IPS-18c (cell line): ENCODE measurements around the gene ADCY9.
"Not testable (repeated sequence)": the region's sequence is repeated elsewhere in the genome, so short reads cannot be mapped to it uniquely, and the experiment has no call there.

Experiments
- H3K4me3 ChIP-seq: 2 replicates; pipeline ENCODE4 v1.7.0; 2013; ENCODE audit warnings: low read depth, mild to moderate bottlenecking, low read length, moderate library complexity; ENCODE audit not compliant: insufficient read depth
- H3K9me3 ChIP-seq: one replicate; pipeline ENCODE4 v1.6.1; 2013; ENCODE audit warnings: mild to moderate bottlenecking, low read length, moderate library complexity; ENCODE audit not compliant: control insufficient read depth, insufficient read depth

Gene ADCY9

GRCh38 chr16:3963203-3963602 is 153.0 kb downstream of the ADCY9 start:
- Histone ChIP-seq H3K9me3 (no peaks in the 10 kb centered on the region), H3K4me3 (no peak overlapping the region)

GRCh38 chr16:3961449-3961849 is 154.8 kb downstream of the ADCY9 start:
- H3K9me3 ChIP-seq = no peaks in the 10 kb centered on the region
- H3K4me3 ChIP-seq = no peak overlapping the region

- not testable (repeated sequence) for H3K9me3 ChIP-seq, H3K4me3 ChIP-seq
Observed at GRCh38 chr16:3959926-3960590, 156.2 kb downstream of the ADCY9 start.

- H3K4me3 ChIP-seq = no peak overlapping the region
- no peaks in the 10 kb centered on the region for H3K9me3 ChIP-seq
Observed at GRCh38 chr16:3959148-3959547, 157.1 kb downstream of the ADCY9 start.

- Histone ChIP-seq H3K4me3 (no peak overlapping the region), H3K9me3 (no peaks in the 10 kb centered on the region)
Observed at GRCh38 chr16:3957344-3957980, 158.8 kb downstream of the ADCY9 start.

GRCh38 chr16:3954411-3954921 is 161.8 kb downstream of the ADCY9 start:
- H3K9me3 ChIP-seq = no peaks in the 10 kb centered on the region
- H3K4me3 ChIP-seq = no peak overlapping the region

GRCh38 chr16:3953728-3954410 is 162.4 kb downstream of the ADCY9 start:
- H3K4me3 ChIP-seq = no peak overlapping the region
- H3K9me3 ChIP-seq = no peaks in the 10 kb centered on the region

GRCh38 chr16:3952737-3953131 is 163.5 kb downstream of the ADCY9 start:
- Histone ChIP-seq H3K4me3 (no peak overlapping the region), H3K9me3 (no peaks in the 10 kb centered on the region)

- no peak overlapping the region for H3K4me3 ChIP-seq
Observed at GRCh38 chr16:3951861-3952736, 164.1 kb downstream of the ADCY9 start.

GRCh38 chr16:3951380-3951779 is 164.9 kb downstream of the ADCY9 start:
- H3K9me3 ChIP-seq, H3K4me3 ChIP-seq: not testable (repeated sequence)

More at GRCh38 chr16:3951861-3952736, 164.1 kb downstream of the ADCY9 start:
- no peaks in the 10 kb centered on the region for H3K9me3 ChIP-seq

GRCh38 chr16:3950343-3951193 is 165.7 kb downstream of the ADCY9 start:
- Histone ChIP-seq H3K9me3 (no peaks in the 10 kb centered on the region), H3K4me3 (no peak overlapping the region)

GRCh38 chr16:3949946-3950342 is 166.3 kb downstream of the ADCY9 start:
- Histone ChIP-seq H3K9me3 (no peaks in the 10 kb centered on the region), H3K4me3 (no peak overlapping the region)

- no peak overlapping the region for H3K4me3 ChIP-seq
- no peaks in the 10 kb centered on the region for H3K9me3 ChIP-seq
Observed at GRCh38 chr16:3949287-3949686, 167.0 kb downstream of the ADCY9 start.

- Histone ChIP-seq H3K4me3 (no peak overlapping the region), H3K9me3 (no peaks in the 10 kb centered on the region)
Observed at GRCh38 chr16:3948378-3948995, 167.8 kb downstream of the ADCY9 start.

GRCh38 chr16:3946604-3947180 is 169.6 kb downstream of the ADCY9 start:
- no peaks in the 10 kb centered on the region for H3K9me3 ChIP-seq

More at GRCh38 chr16:3946604-3947180, 169.6 kb downstream of the ADCY9 start:
- H3K4me3 ChIP-seq = no peak overlapping the region
